Keratinocyte (primary cell): ENCODE data around the gene AGTRAP. TPM values are rescaled to one million over a fixed set of nuclear protein-coding genes. Genes with fewer than 3 reads are reported as not detected.

Experiments
- DNase-seq: peaks from one replicate; pipeline ENCODE4 v3.0.0-alpha.2; 2011; ENCODE audit warnings: low read depth, missing footprints, low spot score
- FAIRE-seq: peaks from 2 replicates; lab custom pipeline; 2011; peaks lifted over from hg19 to GRCh38; lab: Jason Lieb, UNC
- H2AFZ ChIP-seq: 2 replicates; pipeline ENCODE4 v1.6.0; 2012; ENCODE audit warnings: low read length, control low read depth, inconsistent platforms; ENCODE audit not compliant: control insufficient read depth
- H3K27ac ChIP-seq: 2 replicates; pipeline ENCODE4 v1.5.1; 2011; ENCODE audit warnings: low read length; ENCODE audit not compliant: control insufficient read depth, insufficient read depth
- H3K27me3 ChIP-seq: 3 replicates; pipeline ENCODE4 v1.6.0; 2011; ENCODE audit warnings: low read length; ENCODE audit not compliant: control insufficient read depth, insufficient read depth; ENCODE audit errors: extremely low read depth
- H3K36me3 ChIP-seq, 2 experiments: 2 replicates in 1 of 2; 3 replicates in 1 of 2; pipeline ENCODE4 v1.5.1; 2011; ENCODE audit warnings: low read length in 2 of 2, mild to moderate bottlenecking in 1 of 2; ENCODE audit not compliant: control insufficient read depth in 2 of 2, insufficient read depth in 2 of 2; ENCODE audit errors: extremely low read depth in 1 of 2
- H3K4me1 ChIP-seq: 3 replicates; pipeline ENCODE4 v1.5.1; 2011; ENCODE audit warnings: low read length; ENCODE audit not compliant: control insufficient read depth, insufficient read depth; ENCODE audit errors: extremely low read depth
- H3K4me2 ChIP-seq: 3 replicates; pipeline ENCODE4 v1.6.0; 2011; ENCODE audit warnings: low read depth, low read length; ENCODE audit not compliant: control insufficient read depth, insufficient read depth; ENCODE audit errors: extremely low read depth
- H3K4me3 ChIP-seq, 3 experiments: fragments of 200-600 bp in 1 of 3; sonication (generic) in 1 of 3; 2 replicates in 2 of 3; 3 replicates in 1 of 3; pipeline ENCODE4 v1.5.1; 2011 to 2016; ENCODE audit warnings: low read length in 3 of 3, mild to moderate bottlenecking in 3 of 3, control low read depth in 2 of 3, inconsistent platforms in 1 of 3, low read depth in 1 of 3, mixed read lengths in 1 of 3, mixed run types in 1 of 3, moderate library complexity in 1 of 3; ENCODE audit not compliant: control insufficient read depth in 2 of 3, insufficient read depth in 2 of 3; ENCODE audit errors: extremely low read depth in 1 of 3
- H3K79me2 ChIP-seq: 2 replicates; pipeline ENCODE4 v1.6.0; 2012; ENCODE audit warnings: low read length; ENCODE audit not compliant: control insufficient read depth, insufficient read depth
- H3K9ac ChIP-seq: 3 replicates; pipeline ENCODE4 v1.6.0; 2011; ENCODE audit warnings: low read length; ENCODE audit not compliant: control insufficient read depth, insufficient read depth; ENCODE audit errors: extremely low read depth
- H3K9me1 ChIP-seq: 3 replicates; pipeline ENCODE4 v1.6.0; 2011; ENCODE audit warnings: low read length; ENCODE audit not compliant: control insufficient read depth, insufficient read depth; ENCODE audit errors: extremely low read depth
- H3K9me3 ChIP-seq: 2 replicates; pipeline ENCODE4 v1.5.1; 2012; ENCODE audit warnings: low read depth, low read length; ENCODE audit not compliant: control insufficient read depth
- H4K20me1 ChIP-seq: 3 replicates; pipeline ENCODE4 v1.6.0; 2011; ENCODE audit warnings: low read length; ENCODE audit not compliant: control insufficient read depth, insufficient read depth; ENCODE audit errors: extremely low read depth
- EZH2 ChIP-seq: IDR thresholded peaks from one replicate; pipeline ENCODE4 v1.6.1; 2012; ENCODE audit warnings: inconsistent platforms, mild to moderate bottlenecking, low read length, moderate library complexity
- dilution Hi-C: fragments of 300-500 bp; cut with MboI; formaldehyde crosslinking; loops from one replicate; pipeline ENCODE4 v1.7.0; 2020; ENCODE audit warnings: low sequenced_read_pairs; ENCODE audit not compliant: extremely low pct_ligation_motif_present
- polyA plus RNA-seq, 5 experiments: library from polyadenylated mRNA; depleted of rRNA in 3 of 5; stranded (reverse) in 3 of 5; stranded (forward) in 1 of 5; unstranded in 1 of 5; fragments of >200 nt; gene quantifications; 1 replicate in 1 of 5; 2 replicates in 3 of 5; 3 replicates in 1 of 5; pipeline versions ENCODE4 v1.2.1 to v1.2.3, GENCODE V29; 2011 to 2012; ENCODE audit warnings: missing spikeins in 2 of 5, low read depth in 1 of 5, low replicate concordance in 1 of 5
- TF ChIP-seq, protein P1 (sequence below), 3 experiments: IDR thresholded peaks in 1 of 3; conservative IDR thresholded peaks in 1 of 3; optimal IDR thresholded peaks in 1 of 3; 2 replicates in 2 of 3; 3 replicates in 1 of 3; pipeline versions ENCODE3 to v1.5.1; 2011; ENCODE audit warnings: low read length in 3 of 3, mild to moderate bottlenecking in 3 of 3, moderate library complexity in 2 of 3, control low read depth in 1 of 3, inconsistent platforms in 1 of 3; ENCODE audit not compliant: insufficient read depth in 2 of 3; ENCODE audit errors: extremely low read depth in 1 of 3

The AGTRAP gene
- polyA plus RNA-seq, 1 donor (not counting 4 experiments of a cell fraction or from before 2014, with no cell fraction given), result 36.7 TPM

DNA sequence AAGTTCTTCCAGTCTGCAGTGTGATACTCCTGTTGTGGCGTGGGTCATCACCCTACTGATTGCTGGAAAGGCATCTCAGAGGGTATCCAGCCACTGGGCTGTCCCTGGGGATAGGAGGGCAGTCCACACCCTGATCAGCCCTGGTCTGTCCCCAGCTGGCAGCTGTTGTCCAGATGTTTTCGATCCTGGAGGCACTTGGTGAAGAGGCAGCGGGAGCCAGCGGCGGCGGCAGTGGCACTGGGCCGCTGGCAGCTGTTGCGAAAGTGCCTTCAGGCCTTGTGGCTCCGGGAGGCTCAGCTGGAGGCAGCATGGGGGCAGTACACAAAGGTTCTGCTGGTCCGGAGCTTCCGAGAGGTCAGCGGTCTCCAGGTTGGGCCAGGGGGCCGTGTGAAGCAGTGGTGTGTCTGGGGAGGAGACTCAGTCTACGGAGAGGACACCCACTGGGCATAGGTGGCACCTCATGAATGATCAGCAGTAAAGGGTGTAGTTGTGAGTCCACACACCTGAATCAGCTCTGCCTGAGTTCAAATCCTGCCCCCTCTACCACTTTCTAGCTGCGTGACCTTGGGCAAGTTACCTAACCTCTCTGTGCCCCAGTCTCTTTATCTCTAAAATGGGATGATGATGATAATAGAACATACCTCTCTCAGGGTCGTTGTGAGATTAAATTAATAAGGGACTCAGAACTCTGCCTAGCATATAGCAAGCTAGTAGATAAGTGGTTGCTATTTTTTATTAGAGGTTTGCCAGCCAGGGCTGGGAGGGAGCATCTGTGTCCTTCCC lies 32.2 kb downstream of the AGTRAP start:
- Histone ChIP-seq H3K27me3 (peaks cover 4% of the 10 kb centered on the region), H3K4me2 (no peak overlapping the region), H3K9me1 (no peaks in the 10 kb centered on the region), H3K27ac (no peak overlapping the region), H3K36me3 (no peaks in the 10 kb centered on the region), H3K9me3 (no peaks in the 10 kb centered on the region), H3K4me3 (no peak overlapping the region), H3K4me1 (no peaks in the 10 kb centered on the region), H3K79me2 (no peaks in the 10 kb centered on the region), H3K9ac (no peak overlapping the region), H2AFZ (no peak overlapping the region), H4K20me1 (no peaks in the 10 kb centered on the region)
- dilution Hi-C loops, result no loop called here
- DNase-seq (no peak), FAIRE-seq (no peak)
- no peak for TF ChIP-seq EZH2
- TF ChIP-seq, protein P1, sequence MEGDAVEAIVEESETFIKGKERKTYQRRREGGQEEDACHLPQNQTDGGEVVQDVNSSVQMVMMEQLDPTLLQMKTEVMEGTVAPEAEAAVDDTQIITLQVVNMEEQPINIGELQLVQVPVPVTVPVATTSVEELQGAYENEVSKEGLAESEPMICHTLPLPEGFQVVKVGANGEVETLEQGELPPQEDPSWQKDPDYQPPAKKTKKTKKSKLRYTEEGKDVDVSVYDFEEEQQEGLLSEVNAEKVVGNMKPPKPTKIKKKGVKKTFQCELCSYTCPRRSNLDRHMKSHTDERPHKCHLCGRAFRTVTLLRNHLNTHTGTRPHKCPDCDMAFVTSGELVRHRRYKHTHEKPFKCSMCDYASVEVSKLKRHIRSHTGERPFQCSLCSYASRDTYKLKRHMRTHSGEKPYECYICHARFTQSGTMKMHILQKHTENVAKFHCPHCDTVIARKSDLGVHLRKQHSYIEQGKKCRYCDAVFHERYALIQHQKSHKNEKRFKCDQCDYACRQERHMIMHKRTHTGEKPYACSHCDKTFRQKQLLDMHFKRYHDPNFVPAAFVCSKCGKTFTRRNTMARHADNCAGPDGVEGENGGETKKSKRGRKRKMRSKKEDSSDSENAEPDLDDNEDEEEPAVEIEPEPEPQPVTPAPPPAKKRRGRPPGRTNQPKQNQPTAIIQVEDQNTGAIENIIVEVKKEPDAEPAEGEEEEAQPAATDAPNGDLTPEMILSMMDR (optimal IDR thresholded peaks at IDR 0.05 in 1 of 3, IDR thresholded peaks at IDR 0.05 in 1 of 3, conservative IDR thresholded peaks at IDR 0.05 in 1 of 3; ENCODE audit: extremely low read depth in 1 of 3, insufficient read depth in 2 of 3, low read length in 3 of 3), result no peak

- TF ChIP-seq EZH2, result no peak
- TF ChIP-seq, protein P1 (optimal IDR thresholded peaks at IDR 0.05 in 1 of 3, IDR thresholded peaks at IDR 0.05 in 1 of 3, conservative IDR thresholded peaks at IDR 0.05 in 1 of 3; ENCODE audit: extremely low read depth in 1 of 3, insufficient read depth in 2 of 3, low read length in 3 of 3), result no peak
- dilution Hi-C loops, result no loop called here
- DNase-seq, result no peak
- no peaks in the 10 kb centered on the region for H3K79me2 ChIP-seq
- no peaks in the 10 kb centered on the region for H3K36me3 ChIP-seq
- H3K4me3 ChIP-seq, result no peak overlapping the region
- H2AFZ ChIP-seq, result no peak overlapping the region
- no peaks in the 10 kb centered on the region for H3K4me1 ChIP-seq
- no peak overlapping the region for H3K9ac ChIP-seq
- no peak overlapping the region for H3K27ac ChIP-seq
- no peak overlapping the region for H3K4me2 ChIP-seq
- H3K9me1 ChIP-seq, result no peaks in the 10 kb centered on the region
- H4K20me1 ChIP-seq, result no peaks in the 10 kb centered on the region
- FAIRE-seq, result no peak
- H3K9me3 ChIP-seq, result no peaks in the 10 kb centered on the region
- H3K27me3 ChIP-seq, result peaks cover 4% of the 10 kb centered on the region
Measured at GRCh38 chr1:11768821-11769220, 32.9 kb downstream of the AGTRAP start.
